SK-N-SH treated with all-trans-retinoic acid at 6 μM for 48 hours (cell line): ENCODE measurements around the gene PLAA.
A peak's percentile ranks its signal among the peaks of the same experiment; 100 is the strongest.

Source experiments
- ATAC-seq: fragments of 200-7000 bp; cut with Tn5 transposase; 3 replicates; pipeline ENCODE4 v1.9.1; 2020; ENCODE audit warnings: mild to moderate bottlenecking, moderate library complexity
- ARNTL ChIP-seq: fragments of 450-650 bp; formaldehyde crosslinking; IDR thresholded peaks from 2 replicates; pipeline ENCODE4 v1.5.0; 2020; ENCODE audit warnings: low read depth, mild to moderate bottlenecking, moderate library complexity, borderline replicate concordance
- BACH2 ChIP-seq: fragments of 250-450 bp; sonication (Bioruptor Pico); IDR thresholded peaks from 2 replicates; pipeline ENCODE4 v1.9.0; 2021; ENCODE audit warnings: mild to moderate bottlenecking, borderline replicate concordance
- CREB5 ChIP-seq: fragments of 250-450 bp; sonication (Bioruptor Pico); IDR thresholded peaks from 2 replicates; pipeline ENCODE4 v1.5.1; 2020; ENCODE audit warnings: low read depth, mild to moderate bottlenecking, moderate library complexity
- CSRNP3 ChIP-seq: fragments of 250-450 bp; sonication (Bioruptor Pico); IDR thresholded peaks from 2 replicates; pipeline ENCODE4 v1.5.1; 2021; ENCODE audit warnings: mild to moderate bottlenecking, moderate library complexity
- ESRRG ChIP-seq: fragments of 250-450 bp; sonication (Bioruptor Pico); IDR thresholded peaks from 2 replicates; pipeline ENCODE4 v1.6.1; 2021; ENCODE audit warnings: mild to moderate bottlenecking
- GLIS3 ChIP-seq: fragments of 250-450 bp; sonication (Bioruptor Pico); IDR thresholded peaks from 2 replicates; pipeline ENCODE4 v1.5.0; 2020; ENCODE audit warnings: mild to moderate bottlenecking, moderate library complexity
- OSR1 ChIP-seq: fragments of 250-450 bp; sonication (Bioruptor Pico); IDR thresholded peaks from 2 replicates; pipeline ENCODE4 v1.8.0; 2022; ENCODE audit warnings: moderate library complexity, mild to moderate bottlenecking, inconsistent platforms
- POU6F1 ChIP-seq: fragments of 250-450 bp; sonication (Bioruptor Pico); IDR thresholded peaks from 2 replicates; pipeline ENCODE4 v1.8.0; 2021; ENCODE audit warnings: low read depth, mild to moderate bottlenecking, moderate library complexity, borderline replicate concordance
- PPARA ChIP-seq: fragments of 250-450 bp; sonication (Bioruptor Pico); IDR thresholded peaks from 2 replicates; pipeline ENCODE4 v1.5.0; 2020; ENCODE audit warnings: mild to moderate bottlenecking, borderline replicate concordance
- RARB ChIP-seq: fragments of 250-450 bp; sonication (Bioruptor Pico); IDR thresholded peaks from 2 replicates; pipeline ENCODE4 v1.8.0; 2021; ENCODE audit warnings: mild to moderate bottlenecking, moderate library complexity
- SNAI2 ChIP-seq: fragments of 250-450 bp; sonication (Bioruptor Pico); IDR thresholded peaks from 2 replicates; pipeline ENCODE4 v1.5.0; 2020; ENCODE audit warnings: mild to moderate bottlenecking, moderate library complexity
- TCF4 ChIP-seq: fragments of 250-450 bp; sonication (Bioruptor Pico); IDR thresholded peaks from 2 replicates; pipeline ENCODE4 v1.8.0; 2021; ENCODE audit warnings: mild to moderate bottlenecking, moderate library complexity, borderline replicate concordance
- TOX ChIP-seq: fragments of 250-450 bp; sonication (Bioruptor Pico); IDR thresholded peaks from 2 replicates; pipeline ENCODE4 v1.8.0; 2021; ENCODE audit warnings: mild to moderate bottlenecking, moderate library complexity, borderline replicate concordance
- ZC3H10 ChIP-seq: fragments of 250-450 bp; sonication (Bioruptor Pico); IDR thresholded peaks from 2 replicates; pipeline ENCODE4 v1.5.1; 2021; ENCODE audit warnings: mild to moderate bottlenecking, moderate library complexity
- ZFP3 ChIP-seq: fragments of 250-450 bp; sonication (Bioruptor Pico); IDR thresholded peaks from 2 replicates; pipeline ENCODE4 v1.5.0; 2020; ENCODE audit warnings: mild to moderate bottlenecking, moderate library complexity
- ZFP30 ChIP-seq: fragments of 450-650 bp; formaldehyde crosslinking; IDR thresholded peaks from 2 replicates; pipeline ENCODE4 v1.5.0; 2022; ENCODE audit warnings: mild to moderate bottlenecking, moderate library complexity
- ZNF70 ChIP-seq: fragments of 450-650 bp; formaldehyde crosslinking; IDR thresholded peaks from 2 replicates; pipeline ENCODE4 v1.5.0; 2020; ENCODE audit warnings: mild to moderate bottlenecking, moderate library complexity
- ZNF8 ChIP-seq: fragments of 450-650 bp; formaldehyde crosslinking; IDR thresholded peaks from 2 replicates; pipeline ENCODE4 v1.5.0; 2020; ENCODE audit warnings: mild to moderate bottlenecking, moderate library complexity
- TF ChIP-seq, protein P1 (sequence below): fragments of 250-450 bp; sonication (Bioruptor Pico); IDR thresholded peaks from 2 replicates; pipeline ENCODE4 v1.8.0; 2020; ENCODE audit warnings: mild to moderate bottlenecking, moderate library complexity, borderline replicate concordance
- TF ChIP-seq, protein P2 (sequence below): fragments of 250-450 bp; sonication (Bioruptor Pico); IDR thresholded peaks from 2 replicates; pipeline ENCODE4 v1.5.0; 2020; ENCODE audit warnings: mild to moderate bottlenecking, moderate library complexity

PLAA gene

DNA sequence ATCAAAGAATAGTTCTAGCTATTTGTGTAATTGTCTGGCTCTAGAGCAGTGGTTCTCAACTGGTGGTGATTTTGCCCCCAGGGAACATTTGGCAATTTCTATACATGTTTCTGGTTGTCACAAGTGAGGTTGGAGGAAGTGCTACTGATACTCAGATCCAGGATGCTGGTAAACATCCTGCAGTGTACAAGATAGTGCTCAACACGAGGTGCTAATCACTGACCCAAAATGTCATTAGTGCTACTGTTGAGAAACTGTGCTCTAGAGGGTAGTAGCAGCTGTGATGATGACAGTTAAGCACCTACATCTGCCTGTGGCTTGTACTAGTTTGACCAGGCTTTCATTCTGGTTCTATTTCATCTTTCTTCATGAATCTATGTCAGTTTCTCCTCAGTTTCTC, 36.3 kb upstream of the PLAA start:
- no peak for ATAC-seq

GRCh38 chr9:26975728-26976707, 29.0 kb upstream of the PLAA start:
- peak; percentile 85 for ATAC-seq

More for the DNA sequence above, 36.3 kb upstream of the PLAA start:
- no peak for TF ChIP-seq CREB5 (CRISPR knock-in tag)
- no peak for TF ChIP-seq PPARA (CRISPR knock-in tag)
- TF ChIP-seq RARB (CRISPR knock-in tag), result no peak
- TF ChIP-seq, protein P1, sequence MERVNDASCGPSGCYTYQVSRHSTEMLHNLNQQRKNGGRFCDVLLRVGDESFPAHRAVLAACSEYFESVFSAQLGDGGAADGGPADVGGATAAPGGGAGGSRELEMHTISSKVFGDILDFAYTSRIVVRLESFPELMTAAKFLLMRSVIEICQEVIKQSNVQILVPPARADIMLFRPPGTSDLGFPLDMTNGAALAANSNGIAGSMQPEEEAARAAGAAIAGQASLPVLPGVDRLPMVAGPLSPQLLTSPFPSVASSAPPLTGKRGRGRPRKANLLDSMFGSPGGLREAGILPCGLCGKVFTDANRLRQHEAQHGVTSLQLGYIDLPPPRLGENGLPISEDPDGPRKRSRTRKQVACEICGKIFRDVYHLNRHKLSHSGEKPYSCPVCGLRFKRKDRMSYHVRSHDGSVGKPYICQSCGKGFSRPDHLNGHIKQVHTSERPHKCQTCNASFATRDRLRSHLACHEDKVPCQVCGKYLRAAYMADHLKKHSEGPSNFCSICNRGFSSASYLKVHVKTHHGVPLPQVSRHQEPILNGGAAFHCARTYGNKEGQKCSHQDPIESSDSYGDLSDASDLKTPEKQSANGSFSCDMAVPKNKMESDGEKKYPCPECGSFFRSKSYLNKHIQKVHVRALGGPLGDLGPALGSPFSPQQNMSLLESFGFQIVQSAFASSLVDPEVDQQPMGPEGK (CRISPR knock-in tag), result no peak
- no peak for TF ChIP-seq POU6F1 (CRISPR knock-in tag)
- TF ChIP-seq ZFP30 (CRISPR knock-in tag), result no peak
- no peak for TF ChIP-seq ZNF70 (CRISPR knock-in tag)
- TF ChIP-seq SNAI2 (CRISPR knock-in tag), result no peak
- TF ChIP-seq ARNTL, result no peak
- no peak for TF ChIP-seq ESRRG (CRISPR knock-in tag)
- TF ChIP-seq OSR1 (CRISPR knock-in tag), result no peak
- no peak for TF ChIP-seq ZC3H10 (CRISPR knock-in tag)
- no peak for TF ChIP-seq ZFP3 (CRISPR knock-in tag)
- TF ChIP-seq BACH2 (CRISPR knock-in tag), result no peak
- no peak for TF ChIP-seq TCF4 (CRISPR knock-in tag)
- no peak for TF ChIP-seq GLIS3

GRCh38 chr9:26974927-26975326, 27.9 kb upstream of the PLAA start:
- no peak for TF ChIP-seq SNAI2 (CRISPR knock-in tag)
- no peak for TF ChIP-seq CSRNP3 (CRISPR knock-in tag)
- TF ChIP-seq TCF4 (CRISPR knock-in tag), result no peak
- TF ChIP-seq TOX (CRISPR knock-in tag), result no peak
- TF ChIP-seq POU6F1 (CRISPR knock-in tag), result no peak
- TF ChIP-seq, protein P2, sequence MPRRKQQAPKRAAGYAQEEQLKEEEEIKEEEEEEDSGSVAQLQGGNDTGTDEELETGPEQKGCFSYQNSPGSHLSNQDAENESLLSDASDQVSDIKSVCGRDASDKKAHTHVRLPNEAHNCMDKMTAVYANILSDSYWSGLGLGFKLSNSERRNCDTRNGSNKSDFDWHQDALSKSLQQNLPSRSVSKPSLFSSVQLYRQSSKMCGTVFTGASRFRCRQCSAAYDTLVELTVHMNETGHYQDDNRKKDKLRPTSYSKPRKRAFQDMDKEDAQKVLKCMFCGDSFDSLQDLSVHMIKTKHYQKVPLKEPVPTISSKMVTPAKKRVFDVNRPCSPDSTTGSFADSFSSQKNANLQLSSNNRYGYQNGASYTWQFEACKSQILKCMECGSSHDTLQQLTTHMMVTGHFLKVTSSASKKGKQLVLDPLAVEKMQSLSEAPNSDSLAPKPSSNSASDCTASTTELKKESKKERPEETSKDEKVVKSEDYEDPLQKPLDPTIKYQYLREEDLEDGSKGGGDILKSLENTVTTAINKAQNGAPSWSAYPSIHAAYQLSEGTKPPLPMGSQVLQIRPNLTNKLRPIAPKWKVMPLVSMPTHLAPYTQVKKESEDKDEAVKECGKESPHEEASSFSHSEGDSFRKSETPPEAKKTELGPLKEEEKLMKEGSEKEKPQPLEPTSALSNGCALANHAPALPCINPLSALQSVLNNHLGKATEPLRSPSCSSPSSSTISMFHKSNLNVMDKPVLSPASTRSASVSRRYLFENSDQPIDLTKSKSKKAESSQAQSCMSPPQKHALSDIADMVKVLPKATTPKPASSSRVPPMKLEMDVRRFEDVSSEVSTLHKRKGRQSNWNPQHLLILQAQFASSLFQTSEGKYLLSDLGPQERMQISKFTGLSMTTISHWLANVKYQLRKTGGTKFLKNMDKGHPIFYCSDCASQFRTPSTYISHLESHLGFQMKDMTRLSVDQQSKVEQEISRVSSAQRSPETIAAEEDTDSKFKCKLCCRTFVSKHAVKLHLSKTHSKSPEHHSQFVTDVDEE (CRISPR knock-in tag), result no peak
- no peak for TF ChIP-seq PPARA (CRISPR knock-in tag)
- no peak for ATAC-seq

More at GRCh38 chr9:26975728-26976707, 29.0 kb upstream of the PLAA start:
- TF ChIP-seq ESRRG (CRISPR knock-in tag) (no peak), POU6F1 (CRISPR knock-in tag) (no peak), SNAI2 (CRISPR knock-in tag) (no peak), RARB (CRISPR knock-in tag) (no peak), ZNF8 (CRISPR knock-in tag) (no peak), OSR1 (CRISPR knock-in tag) (no peak), ZNF70 (CRISPR knock-in tag) (no peak)
- TF ChIP-seq, all 23 proteins: peak for 0
